Chondrocyte (in vitro differentiated cells): Measurements from ENCODE around the gene IRX6. TPM values are rescaled to one million over a fixed set of nuclear protein-coding genes. Genes with fewer than 3 reads are reported as not detected.

ENCODE experiments used
- DNase-seq: peaks from one replicate; pipeline ENCODE4 v3.0.0; 2021; ENCODE audit warnings: mixed read lengths, low spot score
- H3K27ac Mint-ChIP-seq: one replicate; pipeline ENCODE4 v1.8.0; 2021; ENCODE audit warnings: mild to moderate bottlenecking, moderate library complexity, mixed read lengths; ENCODE audit not compliant: unreplicated experiment
- H3K27me3 Mint-ChIP-seq: 2 replicates; pipeline ENCODE4 v1.8.0; 2021; ENCODE audit warnings: low read depth, mixed read lengths
- H3K36me3 Mint-ChIP-seq: 2 replicates; pipeline ENCODE4 v1.8.0; 2021; ENCODE audit warnings: low read depth, mixed read lengths
- H3K4me1 Mint-ChIP-seq: 2 replicates; pipeline ENCODE4 v1.8.0; 2021; ENCODE audit warnings: low read depth, mild to moderate bottlenecking, mixed read lengths
- H3K4me3 Mint-ChIP-seq: one replicate; pipeline ENCODE4 v1.8.0; 2021; ENCODE audit warnings: mild to moderate bottlenecking, moderate library complexity, mixed read lengths; ENCODE audit not compliant: unreplicated experiment
- H3K9me3 Mint-ChIP-seq: 2 replicates; pipeline ENCODE4 v1.8.0; 2021; ENCODE audit warnings: low read depth, mixed read lengths
- CTCF ChIP-seq: fragments of 200-600 bp; sonication (generic); IDR thresholded peaks from 2 replicates; pipeline ENCODE4 v1.5.0; 2021; ENCODE audit warnings: antibody characterized with exemption, mild to moderate bottlenecking, moderate library complexity
- total RNA-seq: library from RNA; stranded (reverse); gene quantifications from 3 replicates; pipeline ENCODE4 v1.2.1, GENCODE V29; 2021

IRX6 gene
- total RNA-seq, 1 donor from 2014 or later, result not detected

- no peak overlapping the region for H3K4me3 Mint-ChIP-seq
These were observed 38.4 kb upstream of the IRX6 start for GRCh38 chr16:55285586-55285985.

GRCh38 chr16:55289353-55289752 is 34.6 kb upstream of the IRX6 start:
- Mint-ChIP-seq H3K27ac (no peak overlapping the region), H3K36me3 (peaks cover 6% of the 10 kb centered on the region), H3K27me3 (peaks cover 8% of the 10 kb centered on the region), H3K4me3 (no peak overlapping the region), H3K4me1 (peaks cover 2% of the 10 kb centered on the region), H3K9me3 (peaks cover 17% of the 10 kb centered on the region)
- TF ChIP-seq CTCF, result no peak
- DNase-seq, result no peak

More at GRCh38 chr16:55285586-55285985, 38.4 kb upstream of the IRX6 start:
- peaks cover 17% of the 10 kb centered on the region for H3K9me3 Mint-ChIP-seq
- no peak overlapping the region for H3K27ac Mint-ChIP-seq
- H3K27me3 Mint-ChIP-seq, result no peaks in the 10 kb centered on the region
- no peak for DNase-seq
- H3K36me3 Mint-ChIP-seq, result peaks cover 6% of the 10 kb centered on the region
- peaks cover 31% of the 10 kb centered on the region for H3K4me1 Mint-ChIP-seq
- no peak for TF ChIP-seq CTCF

- Mint-ChIP-seq H3K27me3 (peaks cover 8% of the 10 kb centered on the region), H3K36me3 (peaks cover 6% of the 10 kb centered on the region), H3K4me3 (no peak overlapping the region), H3K27ac (no peak overlapping the region), H3K4me1 (peaks cover 7% of the 10 kb centered on the region), H3K9me3 (peaks cover 17% of the 10 kb centered on the region)
- no peak for DNase-seq
- TF ChIP-seq CTCF, result no peak
These were observed 32.2 kb upstream of the IRX6 start for GRCh38 chr16:55291847-55292246.

GRCh38 chr16:55292491-55292890 is 31.5 kb upstream of the IRX6 start:
- Mint-ChIP-seq H3K4me1 (peaks cover 7% of the 10 kb centered on the region), H3K27me3 (peaks cover 8% of the 10 kb centered on the region), H3K27ac (no peak overlapping the region), H3K4me3 (no peak overlapping the region), H3K36me3 (peaks cover 3% of the 10 kb centered on the region), H3K9me3 (peaks cover 11% of the 10 kb centered on the region)
- no peak for DNase-seq
- no peak for TF ChIP-seq CTCF

GRCh38 chr16:55294129-55294528 is 29.9 kb upstream of the IRX6 start:
- H3K4me1 Mint-ChIP-seq, result peaks cover 11% of the 10 kb centered on the region
- no peak overlapping the region for H3K27ac Mint-ChIP-seq
- H3K9me3 Mint-ChIP-seq, result peaks cover 3% of the 10 kb centered on the region
- no peaks in the 10 kb centered on the region for H3K36me3 Mint-ChIP-seq
- DNase-seq, result no peak
- H3K27me3 Mint-ChIP-seq, result peaks cover 11% of the 10 kb centered on the region
- H3K4me3 Mint-ChIP-seq, result no peak overlapping the region
- TF ChIP-seq CTCF, result no peak
